H9 (cell line): ENCODE data around the gene TRHDE. TPM values are rescaled to one million over a fixed set of nuclear protein-coding genes. Genes with fewer than 3 reads are reported as not detected.

Source experiments
- DNase-seq: peaks from one replicate; pipeline ENCODE4 v3.0.0-alpha.2; 2017
- H2AFZ ChIP-seq: one replicate; pipeline ENCODE4 v1.6.1; 2013; ENCODE audit warnings: mild to moderate bottlenecking, low read length, control low read depth, moderate library complexity
- H2AK5ac ChIP-seq: 2 replicates; pipeline ENCODE4 v1.6.1; 2013; ENCODE audit warnings: low read length, control low read depth, mixed read lengths; ENCODE audit not compliant: insufficient read length
- H2BK120ac ChIP-seq: one replicate; pipeline ENCODE4 v1.6.1; 2013; ENCODE audit warnings: low read depth, mild to moderate bottlenecking, low read length, control low read depth, inconsistent platforms; ENCODE audit not compliant: poor library complexity, severe bottlenecking
- H2BK12ac ChIP-seq: 2 replicates; pipeline ENCODE4 v1.6.1; 2013; ENCODE audit warnings: low read length, control low read depth, mixed read lengths, low read depth; ENCODE audit not compliant: insufficient read length
- H2BK15ac ChIP-seq: 2 replicates; pipeline ENCODE4 v1.6.1; 2013; ENCODE audit warnings: low read depth, low read length, control low read depth
- H2BK20ac ChIP-seq: one replicate; pipeline ENCODE4 v1.6.1; 2013; ENCODE audit warnings: low read depth, mild to moderate bottlenecking, low read length, control low read depth, inconsistent platforms; ENCODE audit not compliant: poor library complexity, severe bottlenecking
- H2BK5ac ChIP-seq: 2 replicates; pipeline ENCODE4 v1.6.1; 2013; ENCODE audit warnings: low read length, control low read depth, mixed read lengths; ENCODE audit not compliant: insufficient read length
- H3K14ac ChIP-seq: 2 replicates; pipeline ENCODE4 v1.6.1; 2013; ENCODE audit warnings: low read length, control low read depth; ENCODE audit not compliant: insufficient read depth
- H3K18ac ChIP-seq: 2 replicates; pipeline ENCODE4 v1.6.1; 2013; ENCODE audit warnings: low read depth, mild to moderate bottlenecking, mixed read lengths, low read length, control low read depth; ENCODE audit not compliant: insufficient read length
- H3K23ac ChIP-seq: 2 replicates; pipeline ENCODE4 v1.6.1; 2013; ENCODE audit warnings: low read length, control low read depth, mixed read lengths, low read depth; ENCODE audit not compliant: insufficient read length
- H3K23me2 ChIP-seq: 2 replicates; pipeline ENCODE4 v1.6.1; 2013; ENCODE audit warnings: low read depth, mild to moderate bottlenecking, mixed read lengths, low read length, control low read depth; ENCODE audit not compliant: insufficient read length, poor library complexity, severe bottlenecking
- H3K27ac ChIP-seq: 2 replicates; pipeline ENCODE4 v1.5.1; 2013; ENCODE audit warnings: low read length, control low read depth, mixed read lengths, low read depth; ENCODE audit not compliant: insufficient read length
- H3K27me3 ChIP-seq: 2 replicates; pipeline ENCODE4 v1.6.1; 2013; ENCODE audit warnings: low read length, control low read depth, inconsistent platforms; ENCODE audit not compliant: insufficient read depth
- H3K4ac ChIP-seq: 2 replicates; pipeline ENCODE4 v1.6.1; 2013; ENCODE audit warnings: low read depth, mild to moderate bottlenecking, control low read depth, inconsistent platforms, low read length, moderate library complexity
- H3K4me1 ChIP-seq: 2 replicates; pipeline ENCODE4 v1.6.1; 2013; ENCODE audit warnings: low read length, control low read depth, inconsistent platforms; ENCODE audit not compliant: insufficient read depth
- H3K4me2 ChIP-seq: 2 replicates; pipeline ENCODE4 v1.6.1; 2013; ENCODE audit warnings: low read length, control low read depth, mixed read lengths; ENCODE audit not compliant: insufficient read length, insufficient read depth
- H3K56ac ChIP-seq: 2 replicates; pipeline ENCODE4 v1.6.1; 2013; ENCODE audit warnings: low read depth, mild to moderate bottlenecking, mixed read lengths, low read length, control low read depth; ENCODE audit not compliant: insufficient read length
- H3K79me1 ChIP-seq: 2 replicates; pipeline ENCODE4 v1.6.1; 2013; ENCODE audit warnings: low read depth, mild to moderate bottlenecking, moderate library complexity, low read length, control low read depth, inconsistent platforms; ENCODE audit not compliant: insufficient read depth, poor library complexity, severe bottlenecking
- H3K79me2 ChIP-seq: 2 replicates; pipeline ENCODE4 v1.6.1; 2013; ENCODE audit warnings: low read length, control low read depth, inconsistent platforms; ENCODE audit not compliant: insufficient read depth
- H3K9ac ChIP-seq: 2 replicates; pipeline ENCODE4 v1.6.1; 2013; ENCODE audit warnings: low read length, control low read depth, mixed read lengths; ENCODE audit not compliant: insufficient read length; ENCODE audit errors: extremely low read depth
- H3K9me3 ChIP-seq: one replicate; pipeline ENCODE4 v1.6.1; 2013; ENCODE audit warnings: low read depth, low read length, inconsistent platforms; ENCODE audit not compliant: control insufficient read depth
- H3T11ph ChIP-seq: one replicate; pipeline ENCODE4 v1.6.1; 2013; ENCODE audit warnings: mild to moderate bottlenecking, low read length, control low read depth, inconsistent platforms
- H4K20me1 ChIP-seq: one replicate; pipeline ENCODE4 v1.6.1; 2013; ENCODE audit not compliant: control insufficient read depth, insufficient read length, insufficient read depth
- H4K5ac ChIP-seq: 2 replicates; pipeline ENCODE4 v1.6.1; 2013; ENCODE audit warnings: low read depth, mild to moderate bottlenecking, mixed read lengths, low read length, control low read depth; ENCODE audit not compliant: insufficient read length
- H4K8ac ChIP-seq: replicated peaks from 2 replicates; pipeline ENCODE4 v1.6.1; 2013; ENCODE audit warnings: low read length, control low read depth, mixed read lengths, low read depth; ENCODE audit not compliant: insufficient read length
- H4K91ac ChIP-seq: 2 replicates; pipeline ENCODE4 v1.6.1; 2013; ENCODE audit warnings: low read depth, mild to moderate bottlenecking, moderate library complexity, mixed read lengths, low read length, control low read depth; ENCODE audit not compliant: insufficient read length
- H3K27ac Mint-ChIP-seq, 3 experiments: 2 replicates in 2 of 3; 3 replicates in 1 of 3; pipeline ENCODE4 v1.8.0; 2020 to 2021; ENCODE audit warnings: mixed read lengths in 3 of 3, mild to moderate bottlenecking in 1 of 3, moderate library complexity in 1 of 3
- H3K27me3 Mint-ChIP-seq: 2 replicates; pipeline ENCODE4 v1.8.0; 2021; ENCODE audit warnings: low read depth, mild to moderate bottlenecking, moderate library complexity, mixed read lengths
- H3K36me3 Mint-ChIP-seq, 3 experiments: 2 replicates in 2 of 3; 3 replicates in 1 of 3; pipeline ENCODE4 v1.8.0; 2020 to 2021; ENCODE audit warnings: low read depth in 3 of 3, mixed read lengths in 3 of 3; ENCODE audit not compliant: insufficient read depth in 1 of 3
- H3K4me1 Mint-ChIP-seq, 2 experiments: 2 replicates each; pipeline ENCODE4 v1.8.0; 2020; ENCODE audit warnings: mixed read lengths in 2 of 2
- H3K4me3 Mint-ChIP-seq, 2 experiments: 2 replicates in 1 of 2; 3 replicates in 1 of 2; pipeline ENCODE4 v1.8.0; 2020 to 2021; ENCODE audit warnings: mild to moderate bottlenecking in 2 of 2, mixed read lengths in 2 of 2, moderate library complexity in 1 of 2
- H3K9me3 Mint-ChIP-seq, 2 experiments: 2 replicates in 1 of 2; 3 replicates in 1 of 2; pipeline ENCODE4 v1.8.0; 2020; ENCODE audit warnings: mild to moderate bottlenecking in 2 of 2, mixed read lengths in 2 of 2, moderate library complexity in 1 of 2
- CTCF ChIP-seq: fragments of 200-600 bp; sonication (generic); conservative IDR thresholded peaks from 3 replicates; pipeline ENCODE4 v1.8.0; 2021; ENCODE audit warnings: antibody characterized with exemption, mild to moderate bottlenecking
- WGBS: extraction: QIAGEN DNeasy Blood & Tissue Kit; methylation state at CpG from one replicate; pipeline ENCODE4 v1.1.7; 2013; ENCODE audit warnings: missing lambda C conversion rate, low lambda C conversion rate, mixed read lengths; ENCODE audit not compliant: insufficient read length; ENCODE audit errors: extremely low coverage; 5-methylcytosine and 5-hydroxymethylcytosine counted together
- total RNA-seq: library from RNA; stranded (reverse); gene quantifications from 2 replicates; pipeline ENCODE4 v1.2.1, GENCODE V29; 2021

TRHDE gene
- total RNA-seq, 1 experiment from 2014 or later: 1.0 TPM

DNA sequence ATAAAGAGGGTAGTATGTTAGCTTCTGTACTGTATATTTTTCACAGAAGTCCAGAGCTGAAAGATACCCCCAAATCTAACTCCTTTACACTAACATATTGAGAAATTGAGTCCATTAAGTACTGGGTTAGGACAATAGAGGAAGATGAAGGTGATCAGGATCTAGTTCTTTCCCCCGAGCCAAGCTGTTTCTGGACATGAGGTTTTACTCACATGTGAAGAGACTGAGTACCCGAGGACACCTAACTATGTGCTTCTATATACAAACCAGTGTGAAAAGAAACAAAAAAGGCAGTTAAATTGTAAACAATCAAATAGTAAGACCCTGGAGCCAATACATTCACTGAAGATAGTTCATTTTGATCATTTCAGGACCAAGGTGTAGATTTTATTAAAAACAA lies 3.8 kb upstream of the TRHDE start:
- Histone ChIP-seq H2BK20ac (no peak overlapping the region), H2BK5ac (no peak overlapping the region), H3K4me2 (no peak overlapping the region), H3K27ac (no peak overlapping the region), H3K27me3 (peaks cover 5% of the 10 kb centered on the region), H4K20me1 (peaks cover 4% of the 10 kb centered on the region), H3K23ac (no peak overlapping the region), H3K79me1 (no peaks in the 10 kb centered on the region), H4K5ac (no peak overlapping the region), H3K9me3 (no peaks in the 10 kb centered on the region), H3K4ac (no peak overlapping the region), H2BK15ac (no peak overlapping the region), H3K79me2 (no peaks in the 10 kb centered on the region), H3K23me2 (peaks cover 16% of the 10 kb centered on the region), H2BK12ac (no peak overlapping the region), H3K14ac (no peak overlapping the region), H3T11ph (no peak overlapping the region), H3K4me1 (peaks cover 4% of the 10 kb centered on the region; the same call in 1 of the 2 replicates), H3K18ac (no peak overlapping the region), H3K56ac (no peak overlapping the region), H2BK120ac (no peak overlapping the region), H2AK5ac (no peak overlapping the region), H4K91ac (no peak overlapping the region), H4K8ac (no peak overlapping the region), H2AFZ (no peak overlapping the region), H3K9ac (no peak overlapping the region)
- WGBS: no CpG with 5 or more reads among the region's 2 CpGs
- H3K9me3 Mint-ChIP-seq: no peaks in the 10 kb centered on the region; a peak in 1 of 5 replicates
- H3K36me3 Mint-ChIP-seq: no peaks in the 10 kb centered on the region
- no peak for TF ChIP-seq CTCF
- peaks cover 39% of the 10 kb centered on the region for H3K27me3 Mint-ChIP-seq
- H3K4me3 Mint-ChIP-seq: no peak overlapping the region
- DNase-seq: no peak
- H3K27ac Mint-ChIP-seq: no peak overlapping the region; a peak in 1 of 7 replicates
- H3K4me1 Mint-ChIP-seq: peaks cover 13 to 20% of the 10 kb centered on the region in 2 experiments
